Parietal lobe (tissue), 2 donors: ENCODE results near the gene FAM114A1. TPM values are rescaled to one million over a fixed set of nuclear protein-coding genes. Genes with fewer than 3 reads are reported as not detected.

Experiments used
- small RNA-seq: library from RNA; depleted of rRNA; stranded (forward); fragments of <200 nt; gene quantifications from one replicate; pipeline ENCODE3, GENCODE V24; 2014; ENCODE audit warnings: low replicate concordance
- total RNA-seq: library from RNA; depleted of rRNA; stranded (reverse); fragments of >200 nt; gene quantifications from one replicate; pipeline ENCODE4 v1.2.3, GENCODE V29; 2014

FAM114A1 gene
- 11.3 TPM for total RNA-seq

DNA sequence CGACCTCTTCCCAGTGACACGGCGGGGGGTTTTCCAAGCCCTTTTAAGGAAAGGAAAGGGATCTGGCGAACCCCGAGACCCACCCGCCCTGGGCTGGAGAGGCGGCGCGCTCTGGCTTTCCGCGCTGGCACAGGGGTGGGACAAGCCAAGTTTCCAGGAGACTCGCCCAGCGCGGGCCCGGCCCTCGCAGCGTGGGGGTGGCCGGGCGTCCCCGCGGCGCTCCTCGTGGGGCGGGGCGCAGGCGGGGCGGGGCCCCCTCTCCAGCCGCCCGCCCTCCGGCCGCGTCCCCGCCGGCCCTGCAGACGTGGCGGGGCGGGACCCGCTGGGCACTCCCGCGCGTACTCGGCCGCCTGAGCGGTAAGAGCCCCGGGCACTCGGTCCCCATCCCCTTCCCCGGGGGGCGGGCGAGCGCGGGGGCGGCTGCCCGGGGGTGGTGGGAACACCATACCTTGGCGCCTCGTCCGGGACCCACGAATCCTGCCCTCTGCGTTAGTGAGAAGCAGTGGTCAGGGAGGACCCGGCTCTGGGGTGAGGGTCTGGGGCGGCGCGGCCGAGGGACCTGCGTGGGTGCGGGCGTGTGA lies at the start of gene FAM114A1:
TSS of gene FAM114A1 (plus strand) at position 329 of the 581 bp plus-strand sequence. CDS start 10,273 bp downstream, outside the sequence.

DNA sequence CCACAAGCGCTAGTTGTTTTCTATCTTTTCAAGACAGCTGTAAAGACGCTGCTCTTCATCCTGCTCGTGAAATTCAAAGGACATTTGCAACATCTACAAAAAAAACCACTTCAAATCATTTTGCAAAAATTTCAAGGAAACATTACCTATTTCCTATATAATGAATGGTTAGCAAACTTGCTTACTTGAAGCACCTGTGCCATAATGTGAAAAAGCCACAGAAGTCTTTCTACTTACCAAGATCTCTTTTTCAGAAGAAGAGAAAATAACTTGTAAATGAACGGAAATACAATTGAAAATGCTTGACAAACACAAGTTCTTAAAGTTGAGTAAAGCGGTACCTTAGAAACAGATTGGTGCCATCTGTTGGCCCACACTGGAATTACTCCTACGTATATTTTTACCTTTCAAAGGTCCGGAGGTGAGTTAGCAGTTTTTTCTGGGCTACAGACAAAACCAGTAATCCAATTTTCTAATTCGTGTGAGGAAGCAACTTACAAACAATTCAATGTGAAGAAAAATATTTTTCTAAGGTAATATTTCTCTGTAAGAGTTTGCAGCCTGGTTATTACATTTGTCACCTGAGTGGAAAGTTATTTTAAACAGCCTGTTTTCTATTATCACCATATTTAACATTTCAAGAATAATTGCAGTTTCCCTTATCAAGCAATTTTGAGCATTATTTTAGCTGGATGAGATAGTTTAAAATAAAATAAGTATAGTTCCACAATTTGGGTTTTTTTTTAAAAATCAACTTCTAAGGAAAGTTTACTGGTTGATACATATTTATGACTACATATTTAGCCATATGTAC lies 10.9 kb upstream of the FAM114A1 start, which contains the start of gene TLR6:
TSS of gene TLR6 (minus strand) at position 294 of the 814 bp plus-strand sequence. CDS start 27,344 bp downstream, outside the sequence.

Small RNAs within 50 kb of the gene (small RNA-seq; reads per million reads assigned to genes)
- 1.1 reads per million, percentile 71 among the genes with 10 or more reads in this experiment for gene MIR574

Other genes with a start within 250 kb of the FAM114A1 start
- gene KLF3, start 203.6 kb upstream of the FAM114A1 start, total RNA-seq = 30.0 TPM
- gene TLR10, start 84.8 kb upstream of the FAM114A1 start, total RNA-seq = 0.63 TPM
- gene TLR1, start 63.0 kb upstream of the FAM114A1 start, total RNA-seq = 3.8 TPM
- 0.63 TPM for gene TLR6, start 11.0 kb upstream of the FAM114A1 start, total RNA-seq
- gene TMEM156, start 164.6 kb downstream of the FAM114A1 start, total RNA-seq = 0.31 TPM
- gene KLHL5, start 194.4 kb downstream of the FAM114A1 start, total RNA-seq = 64.5 TPM